HG03571 (cell line): ENCODE data around the gene TSFM.
"Not testable (repeated sequence)": the region's sequence is repeated elsewhere in the genome, so short reads cannot be mapped to it uniquely, and the experiment has no call there.

Experiments used
- ATAC-seq: cut with Tn5 transposase; IDR thresholded peaks from one replicate; pipeline ENCODE4 v1.9.1; 2021; ENCODE audit not compliant: unreplicated experiment

Gene TSFM

GRCh38 chr12:57762463-57762862 lies 20.1 kb upstream of the TSFM start:
- no peak for ATAC-seq

GRCh38 chr12:57763881-57764661 lies 18.5 kb upstream of the TSFM start:
- no peak for ATAC-seq

GRCh38 chr12:57764662-57765002 lies 18.0 kb upstream of the TSFM start:
- no peak for ATAC-seq

GRCh38 chr12:57765003-57765697 lies 17.4 kb upstream of the TSFM start:
- no peak for ATAC-seq

- no peak for ATAC-seq
Observed at GRCh38 chr12:57765698-57766463, 16.7 kb upstream of the TSFM start.

GRCh38 chr12:57766464-57767304 lies 15.9 kb upstream of the TSFM start, which contains the start of gene CYP27B1:
Gene CYP27B1, minus strand, starts transcription at chr12:57767078. Its CDS starts 37 bp downstream, at chr12:57767041.
- no peak for ATAC-seq

GRCh38 chr12:57767305-57767698 lies 15.3 kb upstream of the TSFM start:
- ATAC-seq, result no peak

- no peak for ATAC-seq
Observed at GRCh38 chr12:57767876-57768275, 14.7 kb upstream of the TSFM start.

- no peak for ATAC-seq
Observed at GRCh38 chr12:57769594-57769993, 13.0 kb upstream of the TSFM start.

- no peak for ATAC-seq
Observed at GRCh38 chr12:57770734-57771133, 11.9 kb upstream of the TSFM start.

- ATAC-seq, result peak; percentile 68
Observed at GRCh38 chr12:57771236-57771872, 11.2 kb upstream of the TSFM start.

- peak; percentile 79 for ATAC-seq
Observed at GRCh38 chr12:57771873-57772428, 10.6 kb upstream of the TSFM start, which contains the start of gene METTL1. Gene METTL1, minus strand, starts transcription at chr12:57772105. Its CDS starts 22 bp downstream, at chr12:57772083.

- peak; percentile 33 for ATAC-seq
Observed at GRCh38 chr12:57772429-57773322, 9.9 kb upstream of the TSFM start, which contains the start of gene EEF1AKMT3. Gene EEF1AKMT3, plus strand, starts transcription at chr12:57772614. Its CDS starts 111 bp downstream, at chr12:57772725.

GRCh38 chr12:57774634-57775033 lies 8.0 kb upstream of the TSFM start:
- ATAC-seq, result not testable (repeated sequence)

GRCh38 chr12:57775044-57775443 lies 7.5 kb upstream of the TSFM start:
- ATAC-seq, result no peak

GRCh38 chr12:57775563-57776246 lies 6.9 kb upstream of the TSFM start:
- no peak for ATAC-seq

GRCh38 chr12:57776247-57776587 lies 6.4 kb upstream of the TSFM start:
- no peak for ATAC-seq

- no peak for ATAC-seq
Observed at GRCh38 chr12:57777367-57777766, 5.2 kb upstream of the TSFM start.
